NCI-H187 (cell line): ENCODE measurements around the gene LHX5.

Experiments used
- DNase-seq, 2 experiments: peaks; one replicate each; lab custom pipeline; 2025; lab: John Stamatoyannopoulos, UW

LHX5 gene

GRCh38 chr12:113477842-113478215, 6.2 kb upstream of the LHX5 start:
- DNase-seq = no peak

GRCh38 chr12:113477171-113477841, 5.6 kb upstream of the LHX5 start:
- DNase-seq = no peak

GRCh38 chr12:113476176-113476986, 4.7 kb upstream of the LHX5 start:
- DNase-seq = no peak

- no peak for DNase-seq
These were observed 3.9 kb upstream of the LHX5 start for GRCh38 chr12:113475451-113476175.

- no peak for DNase-seq
These were observed 3.2 kb upstream of the LHX5 start for GRCh38 chr12:113474635-113475436.

GRCh38 chr12:113473942-113474341, 2.3 kb upstream of the LHX5 start:
- no peak for DNase-seq

GRCh38 chr12:113473400-113473799, 1.7 kb upstream of the LHX5 start:
- DNase-seq = no peak

GRCh38 chr12:113472191-113473121, 785 bp upstream of the LHX5 start:
- no peak for DNase-seq

GRCh38 chr12:113470871-113471618, 626 bp downstream of the LHX5 start:
- no peak for DNase-seq

GRCh38 chr12:113469949-113470743, 1.5 kb downstream of the LHX5 start:
- no peak for DNase-seq

GRCh38 chr12:113469224-113469948, 2.3 kb downstream of the LHX5 start:
- DNase-seq = no peak

GRCh38 chr12:113468365-113469223, 3.1 kb downstream of the LHX5 start:
- DNase-seq = no peak

GRCh38 chr12:113467502-113468364, 3.9 kb downstream of the LHX5 start:
- DNase-seq = no peak

- no peak for DNase-seq
These were observed 4.5 kb downstream of the LHX5 start for GRCh38 chr12:113467142-113467501.

GRCh38 chr12:113466454-113467141, 5.1 kb downstream of the LHX5 start:
- no peak for DNase-seq

- DNase-seq = no peak
These were observed 5.7 kb downstream of the LHX5 start for GRCh38 chr12:113465808-113466453.
